CD4-positive, CD25-positive, alpha-beta regulatory T cell (primary cell): ENCODE data around the gene ATP9B. TPM values are rescaled to one million over a fixed set of nuclear protein-coding genes. Genes with fewer than 3 reads are reported as not detected.
A peak's percentile ranks its signal among the peaks of the same experiment; 100 is the strongest.

Experiments used
- ATAC-seq, 2 donors: fragments of 150-1000 bp; cut with Tn5 transposase; one replicate each; pipeline ENCODE4 v1.10.0; 2021; ENCODE audit warnings: low read depth in 2 of 2, moderate number of reproducible peaks in 2 of 2, moderate library complexity in 1 of 2
- DNase-seq, 3 donors: peaks; one replicate each; pipeline versions ENCODE4 v3.0.0 to v3.0.0-alpha.2; 2012 to 2022; ENCODE audit warnings: mixed read lengths in 1 of 3
- H3K27ac ChIP-seq: one replicate; pipeline ENCODE4 v1.7.0; 2013; ENCODE audit warnings: mild to moderate bottlenecking, low read length; ENCODE audit not compliant: insufficient read depth, poor library complexity, severe bottlenecking
- H3K27me3 ChIP-seq: one replicate; pipeline ENCODE4 v1.7.0; 2013; ENCODE audit warnings: low read length; ENCODE audit not compliant: control insufficient read depth, insufficient read depth
- H3K36me3 ChIP-seq: one replicate; pipeline ENCODE4 v1.7.0; 2013; ENCODE audit warnings: mild to moderate bottlenecking, low read length, moderate library complexity; ENCODE audit not compliant: control insufficient read depth, insufficient read depth
- H3K4me1 ChIP-seq: 2 replicates; pipeline ENCODE4 v1.7.0; 2013; ENCODE audit warnings: mild to moderate bottlenecking, low read length; ENCODE audit not compliant: insufficient read depth, control insufficient read depth, poor library complexity, severe bottlenecking
- H3K4me3 ChIP-seq: one replicate; pipeline ENCODE4 v1.7.0; 2013; ENCODE audit warnings: low read depth, mild to moderate bottlenecking, low read length, moderate library complexity
- H3K9me3 ChIP-seq, 2 experiments: 1 replicate in 1 of 2; 2 replicates in 1 of 2; pipeline ENCODE4 v1.7.0; 2013; ENCODE audit warnings: low read length in 2 of 2, mild to moderate bottlenecking in 1 of 2, moderate library complexity in 1 of 2; ENCODE audit not compliant: control insufficient read depth in 2 of 2
- H3K27ac Mint-ChIP-seq, 3 donors: one replicate each; pipeline ENCODE4 v1.8.0; 2020 to 2022; ENCODE audit warnings: mild to moderate bottlenecking in 3 of 3, mixed read lengths in 3 of 3, moderate library complexity in 2 of 3
- H3K27me3 Mint-ChIP-seq: one replicate; pipeline ENCODE4 v1.8.0; 2022; ENCODE audit warnings: mild to moderate bottlenecking, mixed read lengths
- H3K36me3 Mint-ChIP-seq: one replicate; pipeline ENCODE4 v1.8.0; 2020; ENCODE audit warnings: mixed read lengths
- H3K4me1 Mint-ChIP-seq, 4 donors: one replicate each; pipeline ENCODE4 v1.8.0; 2020 to 2022; ENCODE audit warnings: mixed read lengths in 4 of 4, mild to moderate bottlenecking in 1 of 4
- H3K4me3 Mint-ChIP-seq, 4 donors: one replicate each; pipeline ENCODE4 v1.8.0; 2020 to 2022; ENCODE audit warnings: mild to moderate bottlenecking in 4 of 4, mixed read lengths in 4 of 4, moderate library complexity in 3 of 4
- H3K9me3 Mint-ChIP-seq, 7 donors: one replicate each; pipeline ENCODE4 v1.8.0; 2020 to 2022; ENCODE audit warnings: mixed read lengths in 7 of 7, mild to moderate bottlenecking in 3 of 7, moderate library complexity in 2 of 7
- polyA plus RNA-seq, 4 donors: library from polyadenylated mRNA; unstranded; fragments of 300-500 nt; fragmentation: Illumina TruSeq; gene quantifications; one replicate each; pipeline ENCODE4 v1.2.3, GENCODE V29; 2021
- total RNA-seq: library from RNA; stranded (reverse); gene quantifications from one replicate; pipeline ENCODE4 v1.2.3, GENCODE V29; 2022

ATP9B gene
- total and polyA plus RNA-seq, 5 donors from 2014 or later = 14.1 to 75.3 (median 17.6) TPM

DNA sequence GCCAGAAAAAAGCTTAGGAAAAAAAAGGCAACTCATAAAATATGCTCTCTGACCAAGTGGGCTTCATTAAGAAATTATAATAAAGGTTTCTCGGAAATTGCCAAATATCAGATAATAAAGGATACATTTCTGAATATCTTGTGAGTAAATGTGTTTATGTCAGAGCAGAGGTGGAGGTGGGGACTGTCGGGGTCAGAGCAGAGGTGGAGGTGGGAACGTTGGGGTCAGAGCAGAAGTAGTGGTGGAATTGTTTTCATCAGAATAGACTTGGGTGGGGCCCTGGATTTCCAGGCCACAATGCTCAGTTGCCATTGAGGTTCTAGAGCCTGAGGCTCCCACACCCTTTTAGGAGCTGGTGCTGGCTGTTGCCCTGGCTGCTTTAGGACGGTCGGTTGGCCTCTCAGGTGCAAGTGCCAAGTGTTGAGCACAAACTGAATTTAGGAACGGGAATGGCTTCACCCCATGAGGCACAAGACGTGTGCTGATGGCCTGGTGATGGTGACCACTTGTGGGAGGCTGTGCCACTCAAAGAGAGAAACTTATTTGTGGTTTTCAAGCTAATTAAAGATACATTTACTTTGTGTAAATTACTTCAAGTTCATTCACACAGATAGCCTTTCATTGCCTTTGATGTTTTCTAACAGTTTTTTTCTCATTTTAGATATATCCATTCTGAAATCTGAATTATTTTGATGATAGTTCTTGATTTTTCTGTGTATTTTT, 131.5 kb downstream of the ATP9B start:
- Mint-ChIP-seq H3K4me1 (peaks cover 8 to 20% (median 17%) of the 10 kb centered on the region in 4 donors), H3K4me3 (peak overlapping the region in 1 of 4 donors; percentile 42), H3K9me3 (no peaks in the 10 kb centered on the region), H3K36me3 (peaks cover 8% of the 10 kb centered on the region), H3K27me3 (no peaks in the 10 kb centered on the region), H3K27ac (peak overlapping the region in 2 of 3 donors; percentile 69 to 72)
- Histone ChIP-seq H3K9me3 (no peaks in the 10 kb centered on the region), H3K36me3 (peaks cover 5% of the 10 kb centered on the region), H3K27ac (no peak overlapping the region), H3K4me3 (no peak overlapping the region), H3K27me3 (no peaks in the 10 kb centered on the region), H3K4me1 (no peaks in the 10 kb centered on the region)
- ATAC-seq = peak; percentile 68 to 73
- peak in 1 of 3 donors; percentile 56 for DNase-seq

DNA sequence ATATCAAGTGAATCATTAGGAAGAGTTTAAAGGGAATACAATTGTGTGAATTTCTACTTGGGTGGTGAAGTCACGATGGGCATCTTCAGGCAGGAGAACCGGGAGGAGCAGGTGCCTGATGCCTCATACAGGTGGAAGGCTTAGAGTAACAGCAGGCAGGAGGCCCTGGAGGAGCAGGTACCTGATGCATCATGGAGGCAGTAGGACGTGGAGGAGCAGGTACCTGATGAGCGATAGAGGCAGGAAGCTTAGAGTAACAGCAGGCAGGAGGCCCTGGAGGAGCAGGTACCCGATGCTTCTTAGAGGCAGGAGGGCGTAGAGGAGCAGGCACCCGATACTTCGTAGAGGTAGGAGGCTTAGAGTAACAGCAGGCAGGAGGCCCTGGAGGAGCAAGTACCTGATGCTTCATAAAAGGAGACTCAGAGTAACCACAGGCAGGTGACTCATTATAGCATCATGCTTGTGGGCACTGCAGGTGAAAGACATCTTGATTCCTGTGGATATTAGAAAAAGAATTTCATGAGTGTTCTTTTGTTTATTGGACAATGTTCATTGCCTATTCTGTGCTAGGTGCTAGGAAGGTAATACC, 133.9 kb downstream of the ATP9B start:
- Mint-ChIP-seq H3K27me3 (no peaks in the 10 kb centered on the region), H3K27ac (peak overlapping the region in 2 of 3 donors; percentile 1 to 79), H3K9me3 (no peaks in the 10 kb centered on the region), H3K4me3 (peak overlapping the region in 1 of 4 donors; percentile 45), H3K4me1 (peaks cover 8 to 20% (median 17%) of the 10 kb centered on the region in 4 donors), H3K36me3 (peaks cover 20% of the 10 kb centered on the region)
- Histone ChIP-seq H3K9me3 (no peaks in the 10 kb centered on the region), H3K4me1 (no peaks in the 10 kb centered on the region), H3K27ac (no peak overlapping the region), H3K4me3 (no peak overlapping the region), H3K36me3 (peaks cover 10% of the 10 kb centered on the region), H3K27me3 (no peaks in the 10 kb centered on the region)
- peak; percentile 49 to 59 for ATAC-seq
- peak in 1 of 3 donors; percentile 12 for DNase-seq

DNA sequence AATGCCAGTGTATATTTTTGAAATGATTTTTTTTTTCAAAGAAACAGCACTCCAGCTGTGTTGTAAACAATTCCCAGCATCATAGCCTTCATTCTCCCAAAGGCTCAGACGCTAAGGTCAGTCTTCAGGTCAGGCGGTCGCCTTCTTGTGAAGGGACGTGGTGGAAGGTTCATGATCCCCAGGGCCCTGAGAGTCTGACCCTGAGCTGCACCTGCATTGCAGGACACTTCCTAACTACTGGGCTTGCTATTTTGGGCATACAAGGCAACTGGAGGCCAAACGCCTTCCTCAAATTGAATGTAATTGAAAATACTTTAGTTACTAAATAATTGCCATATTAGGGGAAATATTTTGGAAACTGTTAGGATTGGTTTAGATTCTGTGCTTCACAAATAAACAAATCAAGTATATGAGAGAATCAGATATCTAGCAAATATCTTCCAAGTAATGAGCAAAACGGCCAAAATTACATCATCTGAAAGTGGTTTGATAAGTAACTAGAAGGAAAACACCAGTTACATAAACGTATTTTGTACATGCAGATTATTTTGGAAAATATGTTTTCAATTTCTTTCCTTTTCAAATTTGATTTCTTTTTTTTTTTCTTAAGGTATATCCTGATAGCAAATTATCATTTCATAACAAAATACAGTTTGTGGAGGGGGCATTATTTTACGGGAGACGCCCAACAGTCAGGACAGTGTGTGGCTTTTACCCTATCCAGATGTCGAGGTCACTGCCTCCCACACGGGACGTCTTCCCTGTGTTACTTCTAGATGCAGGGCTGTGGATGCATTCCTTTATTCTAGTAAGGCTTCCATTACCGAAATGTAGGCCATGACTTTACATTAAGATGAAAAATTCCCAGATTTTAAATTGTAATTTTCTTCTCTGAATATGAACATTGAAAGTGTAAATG, 136.0 kb downstream of the ATP9B start:
- peaks cover 8 to 21% (median 17%) of the 10 kb centered on the region in 4 donors for H3K4me1 Mint-ChIP-seq
- no peak overlapping the region for H3K27ac Mint-ChIP-seq
- H3K36me3 ChIP-seq = peaks cover 24% of the 10 kb centered on the region
- no peaks in the 10 kb centered on the region for H3K4me1 ChIP-seq
- no peak for ATAC-seq
- no peaks in the 10 kb centered on the region for H3K9me3 ChIP-seq
- no peak overlapping the region for H3K4me3 ChIP-seq
- H3K9me3 Mint-ChIP-seq = no peaks in the 10 kb centered on the region
- H3K27me3 Mint-ChIP-seq = no peaks in the 10 kb centered on the region
- H3K4me3 Mint-ChIP-seq = no peak overlapping the region
- H3K27me3 ChIP-seq = no peaks in the 10 kb centered on the region
- no peak overlapping the region for H3K27ac ChIP-seq
- H3K36me3 Mint-ChIP-seq = peaks cover 20% of the 10 kb centered on the region
- DNase-seq = no peak

DNA sequence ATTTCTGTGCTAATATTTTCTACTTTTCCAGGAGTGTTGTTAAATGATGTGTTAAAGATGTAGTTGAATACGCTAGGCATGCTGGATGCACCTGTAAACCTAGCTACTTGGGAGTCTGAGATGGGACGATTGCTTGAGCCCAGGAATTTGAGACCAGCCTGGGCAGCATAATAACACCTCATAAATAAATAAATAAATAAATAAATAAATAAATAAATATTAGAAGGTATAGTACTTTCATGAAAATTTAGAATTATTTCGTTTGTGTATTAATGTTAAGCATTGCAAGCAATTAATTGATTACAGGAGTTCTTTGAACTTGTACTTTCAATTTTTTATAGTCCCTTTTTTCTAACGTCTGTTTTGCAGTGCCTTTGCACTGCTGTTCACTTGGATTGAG, 137.2 kb downstream of the ATP9B start:
- ATAC-seq (no peak), DNase-seq (no peak)
- no peak overlapping the region for H3K4me3 ChIP-seq
- no peaks in the 10 kb centered on the region for H3K9me3 Mint-ChIP-seq
- peaks cover 8 to 23% (median 15%) of the 10 kb centered on the region in 4 donors for H3K4me1 Mint-ChIP-seq
- H3K36me3 ChIP-seq = peaks cover 25% of the 10 kb centered on the region
- H3K27me3 Mint-ChIP-seq = no peaks in the 10 kb centered on the region
- H3K27ac ChIP-seq = no peak overlapping the region
- H3K27ac Mint-ChIP-seq = peak overlapping the region in 1 of 3 donors; percentile 9
- no peaks in the 10 kb centered on the region for H3K9me3 ChIP-seq
- H3K4me3 Mint-ChIP-seq = no peak overlapping the region
- no peaks in the 10 kb centered on the region for H3K27me3 ChIP-seq
- H3K4me1 ChIP-seq = no peaks in the 10 kb centered on the region
- H3K36me3 Mint-ChIP-seq = peaks cover 19% of the 10 kb centered on the region

DNA sequence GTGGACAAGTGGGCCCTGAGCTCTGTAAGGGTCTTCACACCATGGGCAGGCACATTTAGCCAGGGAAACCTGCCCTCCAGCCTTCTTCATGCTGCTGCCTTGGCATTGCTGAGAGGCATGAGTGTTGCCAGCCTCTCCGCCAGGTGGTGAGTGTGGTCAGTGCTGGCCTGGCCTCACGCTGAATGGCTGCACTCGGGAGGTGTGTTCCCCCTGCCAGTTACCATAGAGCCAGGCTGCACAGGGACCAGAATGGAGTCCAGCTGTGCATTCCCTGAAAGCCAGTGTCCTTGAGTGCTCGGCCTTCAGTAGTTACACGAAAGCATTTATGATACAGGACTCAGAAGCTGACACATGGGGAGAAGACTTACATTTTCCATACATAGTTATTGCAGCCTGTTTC, 139.7 kb downstream of the ATP9B start:
- DNase-seq = no peak
- Mint-ChIP-seq H3K36me3 (peaks cover 19% of the 10 kb centered on the region), H3K4me1 (peaks cover 0 to 24% (median 6%) of the 10 kb centered on the region in 4 donors), H3K9me3 (no peaks in the 10 kb centered on the region), H3K27ac (no peak overlapping the region), H3K27me3 (no peaks in the 10 kb centered on the region), H3K4me3 (no peak overlapping the region)
- no peaks in the 10 kb centered on the region for H3K27me3 ChIP-seq
- H3K9me3 ChIP-seq = no peaks in the 10 kb centered on the region
- no peak for ATAC-seq
- H3K27ac ChIP-seq = no peak overlapping the region
- H3K4me1 ChIP-seq = no peaks in the 10 kb centered on the region
- H3K4me3 ChIP-seq = no peak overlapping the region
- peaks cover 25% of the 10 kb centered on the region for H3K36me3 ChIP-seq

DNA sequence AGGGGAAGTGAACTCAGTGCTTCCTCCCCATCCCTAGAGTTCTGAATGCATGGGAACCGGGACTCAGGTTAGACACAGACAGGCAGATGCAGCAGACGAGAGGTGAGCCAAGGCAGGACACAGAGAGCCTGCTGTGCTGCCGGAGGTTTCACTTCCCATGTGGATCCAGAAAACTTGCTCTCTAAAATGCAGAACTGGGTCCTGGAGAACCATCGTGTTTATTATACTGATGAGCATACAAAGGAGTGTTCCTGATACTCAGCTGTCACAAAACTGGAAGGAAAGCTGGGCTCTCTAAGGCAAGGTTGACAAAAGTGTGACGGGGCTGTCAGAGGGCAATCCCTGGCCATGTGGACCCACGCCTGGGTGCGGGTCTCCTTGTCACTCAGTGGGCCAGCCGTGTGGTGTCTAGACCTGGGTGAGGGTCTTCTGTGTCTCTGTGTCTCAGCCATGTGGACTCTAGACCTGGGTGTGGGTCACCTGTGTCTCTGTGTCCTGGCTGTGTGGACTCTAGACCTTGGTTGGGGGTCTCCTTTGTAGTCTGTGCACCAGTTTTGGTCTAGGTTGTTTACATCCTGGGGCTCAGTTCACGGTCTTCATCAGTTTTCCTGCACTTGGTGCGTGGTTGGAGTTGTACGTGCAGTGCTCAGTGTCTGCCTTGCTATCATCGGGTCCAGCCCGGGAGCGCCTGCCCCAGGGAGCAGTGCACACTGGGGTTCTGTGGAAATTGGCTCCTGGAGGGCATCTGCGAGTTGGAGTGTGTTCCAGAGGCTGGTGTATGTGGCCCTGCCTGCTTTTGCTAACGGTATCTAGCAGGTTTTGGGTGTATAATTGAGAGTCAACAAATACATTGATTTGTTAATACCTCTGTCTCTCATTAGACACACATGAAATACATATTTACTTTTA, 141.1 kb downstream of the ATP9B start:
- Mint-ChIP-seq H3K4me1 (peaks cover 0 to 21% (median 6%) of the 10 kb centered on the region in 4 donors), H3K36me3 (peaks cover 21% of the 10 kb centered on the region), H3K4me3 (no peak overlapping the region), H3K27ac (peak overlapping the region in 2 of 3 donors; percentile 18 to 70), H3K9me3 (no peaks in the 10 kb centered on the region), H3K27me3 (no peaks in the 10 kb centered on the region)
- ATAC-seq (no peak), DNase-seq (no peak)
- Histone ChIP-seq H3K27ac (no peak overlapping the region), H3K4me1 (no peaks in the 10 kb centered on the region), H3K4me3 (no peak overlapping the region), H3K9me3 (no peaks in the 10 kb centered on the region), H3K27me3 (no peaks in the 10 kb centered on the region), H3K36me3 (peaks cover 25% of the 10 kb centered on the region)

DNA sequence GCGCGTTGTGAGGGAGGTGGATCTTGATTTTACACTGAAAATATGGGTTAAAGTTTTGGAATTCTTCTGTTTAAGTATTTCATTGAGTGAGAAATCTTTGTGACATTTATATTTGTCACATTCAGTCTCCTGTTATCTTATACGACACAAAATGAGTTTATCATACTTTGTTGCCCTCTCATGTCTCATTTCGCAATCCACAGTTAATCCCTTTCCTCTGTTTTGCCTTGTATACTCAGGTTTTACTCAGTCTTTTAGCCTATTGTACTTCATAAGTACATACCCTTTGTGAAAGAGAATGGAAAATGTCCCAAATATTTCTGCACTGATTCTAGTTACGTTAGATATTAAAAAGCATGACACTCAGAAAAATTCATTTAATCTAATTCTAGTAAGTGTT, 142.7 kb downstream of the ATP9B start:
- H3K4me3 Mint-ChIP-seq = no peak overlapping the region
- no peaks in the 10 kb centered on the region for H3K9me3 ChIP-seq
- H3K4me1 ChIP-seq = no peaks in the 10 kb centered on the region
- H3K9me3 Mint-ChIP-seq = no peaks in the 10 kb centered on the region
- no peaks in the 10 kb centered on the region for H3K27me3 Mint-ChIP-seq
- H3K4me1 Mint-ChIP-seq = peaks cover 0 to 18% (median 5%) of the 10 kb centered on the region in 4 donors
- no peak overlapping the region for H3K27ac ChIP-seq
- H3K4me3 ChIP-seq = no peak overlapping the region
- no peaks in the 10 kb centered on the region for H3K27me3 ChIP-seq
- DNase-seq (no peak), ATAC-seq (no peak)
- peaks cover 26% of the 10 kb centered on the region for H3K36me3 Mint-ChIP-seq
- H3K36me3 ChIP-seq = peaks cover 32% of the 10 kb centered on the region
- peak overlapping the region in 1 of 3 donors; percentile 3 for H3K27ac Mint-ChIP-seq
